Stimulated activated CD8-positive, alpha-beta memory T cell treated with anti-CD3 and anti-CD28 coated beads, Interleukin-12 subunit alpha, Interleukin-12 subunit beta, amount 100 ng/mL, for 24 hours (primary cell): ENCODE measurements around the gene OSBP.
A peak's percentile ranks its signal among the peaks of the same experiment; 100 is the strongest.

Experiments used
- DNase-seq: peaks from one replicate; pipeline ENCODE4 v3.0.0-alpha.2; 2020; ENCODE audit errors: extremely low read depth

Gene OSBP

DNA sequence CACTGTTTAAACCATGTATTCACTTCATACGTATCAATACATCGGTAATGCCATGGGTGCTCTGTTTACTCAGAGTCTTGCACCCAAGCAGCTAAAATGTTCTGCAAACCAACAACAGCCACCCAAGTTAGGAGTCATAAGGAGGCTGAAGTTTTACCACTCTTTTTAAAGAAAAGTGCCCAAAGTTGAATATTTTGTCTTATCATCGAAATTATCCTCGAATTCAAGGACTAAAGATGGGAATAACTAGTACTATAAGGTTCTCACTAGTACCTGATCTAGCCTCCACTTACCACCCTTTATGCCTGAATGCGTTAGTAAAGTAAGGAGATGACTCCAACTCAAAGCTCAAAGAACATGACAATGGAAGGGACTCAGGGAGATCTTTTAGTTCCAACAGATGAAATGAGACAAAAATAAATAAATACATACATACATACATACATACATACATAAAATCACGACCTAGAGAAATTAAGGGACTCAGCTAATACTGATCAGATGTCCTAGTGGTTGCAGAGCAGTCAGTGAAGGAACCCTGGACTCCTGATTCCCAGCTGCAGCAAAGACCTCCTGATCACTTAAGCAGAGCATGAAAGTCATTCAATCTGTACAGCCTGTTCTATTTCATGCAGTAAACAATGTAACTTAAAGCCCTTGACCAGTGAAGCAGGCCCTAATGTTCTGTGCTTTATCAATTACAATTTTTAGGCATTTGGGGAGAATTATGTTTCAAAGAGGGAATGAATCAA lies 7.7 kb downstream of the OSBP start:
- DNase-seq, result no peak

DNA sequence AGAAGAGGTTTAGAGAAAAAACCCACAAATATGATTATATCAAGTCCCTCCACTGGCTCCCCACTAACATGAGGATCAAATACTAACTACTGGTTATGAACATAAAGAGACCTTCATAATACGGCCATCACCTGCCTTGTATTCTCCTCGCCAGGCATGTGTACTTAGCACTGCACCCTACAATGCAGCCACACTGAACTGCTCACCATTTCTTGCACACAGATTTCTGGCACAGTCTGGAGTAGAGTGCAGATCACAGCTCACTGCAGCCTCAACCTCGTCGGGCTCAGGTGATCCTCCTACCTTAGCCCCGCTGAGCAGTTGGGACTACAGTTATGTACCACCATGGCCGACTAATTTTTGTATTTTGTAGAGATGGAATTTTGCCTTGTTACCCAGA lies 13.1 kb downstream of the OSBP start:
- no peak for DNase-seq

DNA sequence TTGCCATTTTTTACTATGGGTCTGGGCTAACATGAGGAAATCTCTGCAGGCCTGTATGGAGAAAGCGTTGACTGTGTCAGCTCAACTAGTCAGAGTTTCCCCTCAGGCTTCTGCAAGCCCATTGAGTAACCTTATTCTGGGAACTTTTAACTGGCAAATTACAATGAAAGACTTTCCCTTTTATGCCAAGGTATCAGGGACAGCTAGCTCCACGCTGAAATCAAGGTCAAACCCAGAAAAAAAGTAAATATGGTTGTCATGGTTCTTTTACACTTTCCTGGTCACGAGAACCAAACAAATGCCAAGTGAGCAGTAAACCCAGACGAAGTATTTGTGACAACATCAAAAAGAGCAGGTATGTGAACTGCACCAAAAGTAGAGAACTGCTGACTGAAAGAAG lies 13.8 kb downstream of the OSBP start:
- no peak for DNase-seq

DNA sequence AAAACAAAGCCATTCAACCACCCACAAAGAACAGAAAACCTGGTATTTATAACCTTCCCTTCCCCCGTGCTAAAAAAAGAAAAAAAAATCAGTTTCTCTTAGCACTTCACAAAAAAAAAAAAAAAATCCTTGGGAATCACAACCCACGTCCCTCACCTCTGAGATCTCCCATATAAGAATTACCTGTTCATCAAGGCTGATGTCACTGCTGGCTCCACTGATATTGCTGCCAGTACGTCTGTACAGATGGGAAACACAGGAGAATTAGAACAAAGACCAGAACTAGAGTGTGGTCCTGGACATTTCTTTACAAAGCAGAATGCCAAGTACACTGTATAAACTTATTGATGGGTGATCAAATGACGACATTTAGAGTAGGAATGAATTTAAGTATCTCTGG lies 14.9 kb downstream of the OSBP start:
- DNase-seq, result no peak

DNA sequence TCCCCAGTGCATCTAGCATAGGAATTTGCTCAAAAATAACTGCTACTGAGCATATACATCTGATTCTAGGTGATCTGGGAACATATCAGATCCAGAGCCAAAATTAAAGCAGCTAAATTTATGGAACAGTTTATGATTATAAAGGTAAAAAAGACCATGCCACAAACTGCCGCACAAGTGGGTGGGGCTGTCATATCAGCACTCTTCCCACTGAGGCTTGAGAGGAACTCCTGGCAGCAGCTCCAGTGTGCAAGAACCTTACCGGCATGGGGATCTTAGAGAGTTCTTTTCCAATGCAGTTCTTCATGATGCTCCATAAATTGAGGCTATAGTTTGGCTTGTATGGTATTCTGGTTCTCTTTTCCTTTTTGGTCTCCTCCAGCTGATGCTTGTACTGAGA lies 15.3 kb downstream of the OSBP start:
- no peak for DNase-seq

DNA sequence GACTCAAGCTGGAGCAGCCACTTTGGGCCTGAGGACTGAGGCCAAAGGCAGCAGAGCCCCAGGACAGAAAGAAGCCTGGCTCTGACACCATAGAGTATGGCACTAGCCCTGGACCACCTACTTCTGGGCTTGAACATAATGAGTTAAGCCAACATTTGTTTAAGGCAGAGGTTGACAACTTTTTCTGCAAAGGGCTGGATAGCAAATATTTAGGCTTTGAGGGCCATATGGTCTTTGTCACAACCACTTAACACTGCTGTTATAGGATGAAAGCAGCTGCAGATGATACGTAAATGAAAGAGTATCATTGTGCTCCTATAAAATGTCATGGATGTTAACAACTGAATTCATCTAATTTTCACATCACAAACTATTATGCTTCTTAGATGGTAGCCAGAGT lies 16.6 kb downstream of the OSBP start:
- no peak for DNase-seq

DNA sequence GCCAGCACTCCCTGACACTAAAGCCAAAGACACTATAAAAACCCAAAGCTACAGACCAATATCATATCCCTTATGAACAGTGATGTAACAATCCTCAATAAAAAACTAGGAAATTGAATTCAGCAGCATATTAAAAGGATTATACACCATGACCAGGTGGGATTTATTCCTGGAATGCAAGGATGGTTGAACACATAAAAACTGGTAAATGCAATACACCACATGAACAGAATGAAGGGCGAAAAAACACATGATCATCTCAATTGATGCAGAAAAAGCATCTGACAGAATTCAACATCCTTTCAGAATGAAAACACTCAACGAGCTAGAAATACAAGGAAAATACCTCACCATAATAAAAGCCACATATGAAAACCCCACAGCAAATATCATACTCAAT lies 31.3 kb downstream of the OSBP start:
- DNase-seq, result no peak

DNA sequence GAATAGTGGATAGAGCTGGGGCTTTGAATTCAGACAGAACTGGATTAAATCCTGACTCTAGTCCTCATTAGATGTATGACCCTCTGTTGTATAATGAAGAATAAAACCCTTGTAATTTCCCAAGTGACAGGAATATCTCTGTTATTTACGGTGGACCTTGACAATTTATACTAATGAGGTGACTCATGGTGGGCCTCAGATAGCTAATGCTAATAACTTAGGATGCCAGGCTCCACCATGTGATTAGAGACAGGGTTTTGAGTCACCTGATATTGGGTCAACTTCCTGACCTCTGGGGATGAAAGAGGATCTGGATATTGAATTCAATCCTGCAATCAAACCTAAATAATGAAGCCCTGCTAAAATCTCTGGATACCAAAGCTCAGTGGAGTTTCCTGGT lies 33.6 kb downstream of the OSBP start:
- no peak for DNase-seq

DNA sequence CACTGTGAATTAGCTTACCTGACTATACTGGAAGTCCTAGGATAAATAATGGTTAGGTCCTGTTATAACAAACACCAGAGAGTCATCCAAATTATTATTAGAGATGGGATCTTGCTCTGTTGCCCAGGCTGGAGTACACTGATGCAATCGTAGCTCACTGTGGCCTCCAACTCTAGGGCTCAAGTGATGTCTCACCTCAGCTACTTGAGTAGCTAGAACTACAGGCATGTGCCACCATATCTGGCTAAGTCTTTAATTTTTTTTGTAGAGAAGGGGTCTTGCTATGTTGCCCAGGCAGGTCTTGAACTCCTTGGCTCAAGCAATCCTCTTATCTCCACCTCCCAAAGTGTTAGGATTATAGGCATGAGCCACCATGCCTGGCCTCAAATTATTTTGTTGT lies 37.2 kb downstream of the OSBP start:
- DNase-seq, result no peak

DNA sequence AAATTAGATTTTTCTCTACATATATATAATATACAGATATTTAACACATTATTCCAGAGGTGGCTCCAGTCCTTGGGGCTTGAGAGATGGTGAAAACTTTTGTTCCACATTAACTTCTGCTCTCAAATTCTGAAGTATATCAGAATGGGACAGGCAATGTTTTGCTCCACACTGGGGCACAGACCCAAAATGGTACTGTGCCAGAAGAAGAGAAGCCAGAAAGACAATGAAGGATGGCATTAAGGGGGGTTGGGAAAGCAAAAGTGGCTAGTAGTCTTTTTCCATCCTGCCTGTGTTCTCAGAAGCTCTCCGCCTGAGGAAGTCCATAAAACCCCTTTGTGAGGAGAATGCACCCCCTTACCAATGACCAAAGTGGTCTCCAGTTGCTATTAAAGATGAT lies 40.1 kb downstream of the OSBP start:
- DNase-seq, result no peak

DNA sequence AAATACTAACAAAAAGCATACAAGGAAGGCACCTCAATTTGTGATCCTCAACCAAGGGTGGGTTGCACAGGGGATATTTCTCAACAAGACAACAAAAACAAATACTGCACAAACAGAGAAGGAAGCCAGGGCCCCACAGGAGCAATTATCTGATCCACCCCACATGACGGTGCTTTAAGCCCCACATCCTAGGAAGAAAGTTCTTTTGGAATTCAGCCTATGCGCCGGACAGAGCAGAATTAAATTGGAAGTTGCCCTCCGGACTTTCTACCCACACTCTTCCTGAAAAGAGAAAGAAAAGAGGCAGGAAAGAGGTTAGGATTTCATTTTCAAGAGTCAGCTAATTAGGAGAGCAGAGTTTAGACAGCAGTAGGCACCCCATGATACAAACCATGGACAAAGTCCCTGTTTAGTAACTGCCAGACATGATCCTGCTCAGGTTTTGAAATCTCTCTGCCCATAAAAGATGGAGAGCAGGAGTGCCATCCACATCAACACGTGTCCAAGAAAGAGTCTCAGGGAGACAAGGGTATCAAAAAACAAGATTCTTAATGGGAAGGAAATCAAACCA lies 40.6 kb downstream of the OSBP start:
- no peak for DNase-seq

DNA sequence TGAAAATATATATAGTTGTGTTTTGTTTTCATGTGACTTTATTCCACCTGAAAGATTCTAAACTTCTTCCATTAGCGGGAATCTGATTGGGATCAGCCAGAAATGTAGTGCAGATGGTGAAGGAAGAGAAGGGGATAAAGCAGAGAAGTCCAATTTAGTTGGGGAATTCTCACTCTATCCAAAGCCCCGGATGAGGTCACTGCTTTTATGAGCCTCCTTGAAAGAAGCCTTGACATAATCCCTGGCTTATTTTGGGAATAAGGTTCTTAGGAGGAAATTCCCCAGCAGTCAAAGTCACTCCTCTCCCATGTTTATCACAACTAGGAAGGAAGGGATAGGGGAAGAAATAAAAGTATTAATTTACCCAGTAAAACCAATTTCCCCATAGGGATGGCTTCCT lies 41.1 kb downstream of the OSBP start:
- no peak for DNase-seq

DNA sequence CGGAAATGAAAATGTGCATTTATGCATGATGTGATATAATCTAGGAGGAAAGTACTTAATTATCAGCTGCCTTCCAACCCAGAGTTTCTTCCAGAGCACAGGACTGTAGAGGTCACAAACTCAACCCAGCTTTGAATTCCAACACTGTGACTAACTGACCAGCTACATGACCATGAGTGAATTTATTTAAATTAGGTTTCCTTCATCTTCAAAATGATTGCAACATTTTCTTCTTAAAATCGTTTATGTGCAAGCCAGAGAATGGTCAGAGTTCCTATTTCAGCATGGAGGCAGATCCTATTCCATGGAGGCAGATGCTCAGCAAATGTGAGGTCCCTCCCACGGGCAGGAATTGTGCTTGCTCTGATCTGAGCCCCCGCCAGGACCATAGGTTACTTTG lies 42.4 kb downstream of the OSBP start:
- DNase-seq, result no peak

DNA sequence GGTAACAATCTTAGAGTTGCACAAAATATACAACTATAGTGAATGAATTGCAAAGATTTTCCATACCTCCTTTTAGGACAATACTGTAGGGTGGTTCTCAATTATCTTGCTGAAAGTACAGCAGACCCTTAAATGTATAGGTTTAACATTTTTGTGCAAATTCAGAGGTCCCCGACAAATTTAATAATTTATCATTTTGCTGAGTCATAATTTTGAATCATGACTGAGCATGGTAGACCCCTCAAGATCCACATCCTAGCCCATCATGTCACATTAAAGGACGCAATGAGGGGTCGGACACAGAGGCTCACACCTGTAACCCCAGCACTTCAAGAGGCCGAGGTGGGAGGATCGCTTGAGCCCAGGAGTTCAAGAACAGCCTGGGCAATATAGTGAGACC lies 43.5 kb downstream of the OSBP start:
- no peak for DNase-seq

DNA sequence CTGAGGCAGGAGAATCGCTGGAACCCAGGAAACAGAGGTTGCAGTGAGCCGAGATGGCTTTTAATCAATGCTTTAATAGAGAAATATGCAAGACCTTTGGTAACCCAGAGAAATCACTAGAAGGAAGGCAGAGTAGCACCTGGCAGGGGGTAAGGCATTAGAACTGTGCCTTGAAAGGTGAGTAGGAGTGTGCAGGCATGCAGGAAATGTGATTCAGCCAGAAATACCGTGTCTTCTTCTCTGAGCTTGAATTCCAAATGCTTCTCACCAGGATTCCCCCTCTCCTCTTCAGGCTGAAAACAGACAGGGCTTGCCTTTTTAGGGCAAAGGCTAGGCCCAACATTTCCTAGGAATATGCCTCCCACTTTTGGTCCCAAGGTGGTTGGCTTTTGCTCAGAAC lies 53.3 kb downstream of the OSBP start:
- DNase-seq, result no peak

DNA sequence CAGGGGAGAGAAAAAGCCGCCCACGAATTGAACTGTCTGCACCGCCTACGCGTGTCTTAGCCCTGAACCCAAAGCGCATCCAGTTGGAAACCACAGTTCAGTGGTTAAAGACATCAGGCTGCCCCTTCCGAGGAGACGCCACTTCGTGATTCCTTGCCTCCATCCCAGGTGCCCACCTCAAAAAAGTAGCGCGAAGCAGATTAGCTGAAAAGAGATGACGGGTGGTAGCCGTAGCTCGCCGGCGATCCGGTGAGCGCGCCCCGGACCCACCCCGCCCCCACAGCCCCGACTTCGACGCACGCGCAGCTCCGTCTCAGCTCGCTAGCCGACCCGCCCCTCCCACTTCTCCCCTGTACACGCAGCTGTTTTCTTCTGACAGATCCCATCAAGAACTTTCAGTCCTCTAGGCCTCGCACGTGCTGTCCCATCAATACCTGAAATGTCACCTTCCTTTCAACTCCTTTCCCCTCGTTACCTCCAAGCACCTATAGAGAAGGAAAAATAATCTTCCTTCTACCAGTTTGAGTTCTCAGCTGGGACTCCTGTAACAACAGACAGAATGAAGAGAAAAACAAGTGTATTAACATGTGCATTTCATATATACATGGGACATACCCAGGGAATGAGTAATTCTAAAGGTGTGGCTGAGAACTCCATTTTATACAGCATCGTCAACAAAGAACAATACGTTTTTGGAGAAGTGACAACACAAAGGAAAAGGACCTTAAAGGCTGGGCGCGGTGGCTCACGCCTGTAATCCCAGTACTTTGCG lies 54.7 kb downstream of the OSBP start:
- peak; percentile 66 for DNase-seq

DNA sequence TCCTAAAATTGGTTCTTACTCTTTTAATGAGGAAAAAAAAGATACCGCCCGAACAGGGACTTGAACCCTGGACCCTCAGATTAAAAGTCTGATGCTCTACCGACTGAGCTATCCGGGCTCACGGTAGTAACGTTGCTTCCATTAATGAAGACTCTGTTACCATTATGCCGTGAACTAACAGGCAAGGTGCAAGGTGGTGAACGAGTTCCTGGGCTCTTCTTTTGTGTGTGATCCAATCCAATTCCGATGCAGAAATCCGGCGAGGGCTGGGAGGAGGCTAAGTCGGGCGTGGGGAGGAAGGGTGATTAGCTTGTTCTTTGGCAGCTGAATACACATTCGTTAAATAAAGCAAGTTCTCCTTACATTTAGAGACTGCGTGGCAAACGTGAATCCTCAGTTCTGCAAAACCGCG lies 55.3 kb downstream of the OSBP start:
- DNase-seq, result no peak

DNA sequence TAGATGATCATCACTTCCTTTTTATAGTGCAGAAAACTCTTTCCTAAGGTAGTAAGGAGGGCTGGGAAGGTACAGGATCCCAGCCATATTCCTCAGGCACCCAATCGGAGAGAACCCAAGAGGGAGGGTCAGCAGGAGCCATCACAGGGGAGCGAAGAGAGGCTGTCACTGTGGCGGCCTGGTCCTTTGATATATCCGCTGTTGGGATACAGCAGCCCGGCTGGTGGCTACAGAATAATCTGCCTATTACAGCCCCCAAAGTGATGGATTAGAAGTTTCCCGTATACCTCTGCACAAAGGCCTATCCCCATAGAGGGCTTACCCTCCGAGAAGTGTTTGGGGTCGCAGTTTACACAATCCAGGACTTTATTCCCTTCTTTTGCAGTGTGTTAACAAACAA lies 55.7 kb downstream of the OSBP start:
- DNase-seq, result no peak

DNA sequence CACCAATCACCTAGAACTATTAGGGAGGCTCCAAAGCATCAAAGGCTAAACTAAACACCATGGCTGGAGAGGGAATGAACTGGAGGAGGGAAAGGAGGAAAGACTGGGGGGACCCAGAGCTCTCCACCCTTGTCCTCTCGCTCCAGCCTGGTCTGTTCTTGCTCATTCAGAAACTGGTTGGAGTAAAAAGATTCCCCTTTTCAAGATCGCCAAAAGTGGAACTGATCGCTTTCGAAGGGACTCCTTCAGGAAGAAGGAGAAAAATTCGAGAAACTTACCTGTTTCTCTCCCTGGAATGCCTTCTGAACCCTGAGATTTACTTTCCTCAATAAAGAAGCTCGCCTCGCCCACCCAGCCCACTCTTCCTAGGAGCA lies 57.3 kb downstream of the OSBP start:
- DNase-seq, result no peak

DNA sequence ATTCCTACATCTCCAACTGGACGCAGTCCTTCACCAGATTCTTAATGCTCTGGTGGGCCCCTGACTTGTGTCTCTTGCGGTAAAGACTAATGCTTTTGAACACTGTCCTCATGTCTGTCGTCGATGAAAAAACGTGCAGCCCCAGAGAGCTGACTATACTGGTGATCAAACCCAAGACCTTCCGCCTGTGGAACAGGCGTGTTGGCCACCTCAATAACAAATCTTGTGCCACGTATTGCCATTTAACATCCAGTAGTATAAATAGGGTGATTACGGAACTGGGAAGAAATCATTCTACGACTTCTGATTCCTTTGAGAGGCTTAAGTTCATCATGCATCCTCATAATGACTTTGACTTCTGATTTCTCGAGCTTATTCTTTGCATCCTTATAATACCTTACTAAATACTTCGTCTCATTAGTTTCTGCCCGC lies 58.6 kb downstream of the OSBP start:
- no peak for DNase-seq

DNA sequence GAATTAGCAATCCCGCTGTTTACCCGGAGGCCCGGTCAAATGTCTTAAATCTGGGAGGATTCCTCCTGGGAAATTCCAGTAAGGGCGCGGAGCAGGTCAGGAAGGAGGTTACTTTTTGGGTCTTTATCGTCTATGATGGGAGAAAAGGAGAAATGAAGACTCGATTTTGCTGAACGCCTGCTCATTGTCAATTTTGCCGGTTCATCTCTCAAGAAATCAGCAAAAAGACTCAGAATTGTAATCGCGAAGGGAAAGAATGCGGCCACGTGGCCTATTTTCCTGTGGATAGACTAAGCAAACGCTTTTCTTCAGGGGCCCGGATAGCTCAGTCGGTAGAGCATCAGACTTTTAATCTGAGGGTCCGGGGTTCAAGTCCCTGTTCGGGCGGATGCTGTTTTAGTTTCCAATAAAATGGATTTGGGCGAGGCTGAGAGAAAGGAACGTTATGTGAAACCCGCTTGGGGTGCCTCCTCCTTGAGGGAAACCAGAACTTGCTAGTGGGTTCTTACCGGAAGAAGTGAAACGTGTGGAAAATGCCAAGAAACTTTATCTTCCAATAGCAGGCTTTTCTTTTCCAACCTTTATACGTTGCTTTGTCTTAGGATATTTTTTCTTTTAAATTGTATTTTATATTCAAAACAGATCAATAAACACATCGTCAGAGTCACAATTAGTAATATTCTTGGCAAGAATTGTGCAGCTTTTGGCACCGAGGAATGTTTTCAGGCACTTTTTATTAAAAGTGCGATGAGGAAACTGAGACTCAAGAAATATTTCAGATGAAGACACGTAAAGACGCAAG lies 59.3 kb downstream of the OSBP start:
- DNase-seq, result peak; percentile 40

DNA sequence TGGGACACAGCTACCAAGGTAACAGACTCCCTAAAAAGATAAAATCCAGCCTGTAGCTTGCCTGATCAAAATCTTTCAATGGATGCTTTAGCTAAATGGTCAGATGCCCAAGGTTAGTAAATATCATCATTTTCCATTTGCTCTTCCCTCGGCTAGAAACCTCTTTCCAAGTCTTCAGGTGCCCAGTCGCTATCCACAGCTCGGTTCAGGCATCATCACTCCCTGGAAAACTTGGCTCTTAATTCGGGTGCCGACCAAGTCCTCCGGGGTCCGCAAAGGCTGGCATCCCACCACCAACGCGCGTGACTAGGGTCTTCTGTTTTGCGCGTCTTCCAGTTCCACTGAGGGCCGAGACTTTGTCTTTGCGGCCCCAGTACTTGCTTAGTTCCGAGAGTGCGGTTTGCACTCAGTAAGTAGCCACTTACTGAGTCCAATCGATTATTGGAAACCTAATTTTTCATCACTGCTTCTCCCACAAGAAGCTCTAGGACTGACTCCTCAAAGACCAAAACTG lies 59.9 kb downstream of the OSBP start:
- no peak for DNase-seq
